Spleen (tissue), 11 donors: ENCODE measurements around the gene SLC30A1. TPM values are rescaled to one million over a fixed set of nuclear protein-coding genes. Genes with fewer than 3 reads are reported as not detected.

Experiments used
- DNase-seq: peaks from one replicate; pipeline ENCODE4 v3.0.0-alpha.2; 2020
- H3K27ac ChIP-seq, 8 donors: fragments of 200-600 bp; sonication (generic) in 7 of 8; 1 replicate in 4 of 8; 2 replicates in 4 of 8; pipeline versions ENCODE4 v1.5.0 to v1.8.0; 2016 to 2021; ENCODE audit warnings: inconsistent platforms in 4 of 8, mild to moderate bottlenecking in 4 of 8, moderate library complexity in 1 of 8
- H3K27me3 ChIP-seq, 7 donors: fragments of 200-600 bp; sonication (generic) in 6 of 7; replicated peaks in 1 of 7; 1 replicate in 4 of 7; 2 replicates in 3 of 7; pipeline versions ENCODE4 v1.5.0 to v1.8.0; 2016 to 2021; ENCODE audit warnings: inconsistent platforms in 3 of 7, mild to moderate bottlenecking in 1 of 7
- H3K36me3 ChIP-seq, 6 donors: fragments of 200-600 bp; sonication (generic) in 5 of 6; 1 replicate in 4 of 6; 2 replicates in 2 of 6; pipeline versions ENCODE4 v1.5.0 to v1.8.0; 2016 to 2021; ENCODE audit warnings: inconsistent platforms in 2 of 6
- H3K4me1 ChIP-seq, 6 donors: fragments of 200-600 bp; sonication (generic) in 5 of 6; 1 replicate in 3 of 6; 2 replicates in 3 of 6; pipeline versions ENCODE4 v1.5.0 to v1.8.0; 2016 to 2021; ENCODE audit warnings: inconsistent platforms in 3 of 6
- H3K4me3 ChIP-seq, 8 donors: fragments of 200-600 bp; sonication (generic) in 7 of 8; 1 replicate in 4 of 8; 2 replicates in 4 of 8; pipeline versions ENCODE4 v1.5.0 to v1.8.0; 2016 to 2021; ENCODE audit warnings: inconsistent platforms in 4 of 8, mild to moderate bottlenecking in 4 of 8, moderate library complexity in 2 of 8
- H3K9me3 ChIP-seq, 8 donors: fragments of 200-600 bp; sonication (generic) in 7 of 8; 1 replicate in 4 of 8; 2 replicates in 4 of 8; pipeline versions ENCODE4 v1.5.0 to v1.8.0; 2016 to 2021; ENCODE audit warnings: inconsistent platforms in 4 of 8
- POLR2A ChIP-seq, 3 donors: fragments of 450-650 bp; IDR thresholded peaks; one replicate each; pipeline ENCODE4 v1.5.1; 2017; ENCODE audit warnings: antibody characterized with exemption in 3 of 3, mild to moderate bottlenecking in 1 of 3
- POLR2AphosphoS5 ChIP-seq, 3 donors: sonication (generic); formaldehyde crosslinking; IDR thresholded peaks; one replicate each; pipeline ENCODE4 v1.5.1; 2017; ENCODE audit warnings: antibody characterized with exemption in 3 of 3
- WGBS, 5 donors: extraction: QIAGEN DNeasy Blood & Tissue Kit in 3 of 5; methylation state at CpG; one replicate each; pipeline versions ENCODE4 v1.1.5 to v1.1.7; 2013 to 2018; 5-methylcytosine and 5-hydroxymethylcytosine counted together
- intact Hi-C: fragments of 100-400 bp; cut with DNase I; formaldehyde crosslinking; loops from one replicate; pipeline ENCODE4 v1.15.0; 2023; ENCODE audit warnings: low total_unique reads
- polyA plus RNA-seq, 3 donors: library from polyadenylated mRNA; stranded (reverse); fragments of 200-250 nt; gene quantifications; one replicate each; pipeline ENCODE4 v1.2.1, GENCODE V29; 2013
- total RNA-seq, 7 donors: library from RNA; depleted of rRNA in 3 of 7; stranded (reverse); fragments of >200 nt in 3 of 7; fragmentation: NEBNext Ultra II Directional in 4 of 7; extraction: Animal tissue kit (Norgen Biotek cat#: 25700) in 4 of 7; gene quantifications; one replicate each; pipeline versions ENCODE4 v1.1.0 to v1.2.1, GENCODE V29; 2016 to 2021
- TF ChIP-seq, protein P1 (sequence below), 11 experiments: fragments of 200-600 bp in 7 of 11; fragments of 450-650 bp in 4 of 11; sonication (generic) in 4 of 11; IDR thresholded peaks in 8 of 11; conservative IDR thresholded peaks in 3 of 11; 1 replicate in 7 of 11; 2 replicates in 4 of 11; pipeline versions ENCODE4 v1.4.0 to v1.8.0; 2016 to 2021; ENCODE audit warnings: antibody characterized with exemption in 11 of 11, inconsistent platforms in 4 of 11, mild to moderate bottlenecking in 1 of 11
- donor health status: healthy with polysubstance abuse.
- donor health status: DM: no; HTN: no; CAD: no; lungs with moderate emphysema.
- donor health status: DM: no; HTN: no; CAD: no.
- donor health status: Bipolar disorder and iron deficiency.
- donor health status: healthy.
- donor health status: DM: no; HTN: no; CAD: no.
- donor health status: DM: yes; HTN: yes; CAD: no.

The SLC30A1 gene
- total and polyA plus RNA-seq, 10 donors = 3.0 to 38.5 (median 30.8) TPM

DNA sequence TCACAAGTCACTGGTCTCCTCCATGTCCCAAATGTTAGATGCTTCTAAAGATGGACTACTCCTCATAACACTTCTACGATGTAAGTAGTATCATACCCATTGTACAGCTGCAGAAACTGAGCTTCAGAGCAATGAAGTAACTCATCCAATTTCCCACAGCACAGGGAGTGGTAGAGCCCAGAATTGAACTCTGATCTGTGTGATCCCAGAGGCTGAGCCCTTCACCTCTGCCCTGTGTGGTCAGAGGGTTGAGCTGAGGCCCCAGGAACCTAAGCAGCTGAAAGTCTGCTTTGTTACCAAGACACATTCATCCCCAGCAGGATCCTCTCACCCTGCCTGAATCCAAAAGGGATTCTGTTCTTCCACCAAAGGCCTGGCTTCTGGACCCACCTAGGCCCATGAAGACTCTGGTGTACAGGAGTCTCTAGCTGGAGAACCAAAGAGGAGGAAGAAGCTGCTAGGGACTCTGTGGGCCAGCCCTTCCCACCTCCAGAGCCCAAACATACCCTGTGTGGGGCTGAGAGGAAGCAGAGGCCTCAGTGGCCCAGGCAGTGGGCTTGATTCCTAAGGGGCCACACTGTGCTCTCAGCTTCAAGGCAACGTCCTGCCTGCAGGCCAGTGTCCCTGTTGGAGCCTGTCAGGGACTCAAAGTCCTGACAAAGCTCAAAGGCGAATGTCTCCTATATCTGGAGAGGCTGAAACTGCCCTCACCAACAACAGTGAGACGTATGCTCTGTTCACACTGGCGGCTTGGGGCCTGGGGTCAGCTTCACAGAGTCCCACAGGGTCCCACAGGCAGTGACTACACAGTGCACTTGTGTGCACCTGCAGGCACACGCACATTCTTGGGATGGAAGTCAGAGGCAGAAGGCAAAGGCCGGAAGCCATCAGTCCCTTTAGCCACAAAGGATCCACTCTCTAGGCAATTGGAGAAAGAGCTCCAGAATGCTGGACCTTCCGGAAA, 40.4 kb upstream of the SLC30A1 start:
- TF ChIP-seq, protein P1, sequence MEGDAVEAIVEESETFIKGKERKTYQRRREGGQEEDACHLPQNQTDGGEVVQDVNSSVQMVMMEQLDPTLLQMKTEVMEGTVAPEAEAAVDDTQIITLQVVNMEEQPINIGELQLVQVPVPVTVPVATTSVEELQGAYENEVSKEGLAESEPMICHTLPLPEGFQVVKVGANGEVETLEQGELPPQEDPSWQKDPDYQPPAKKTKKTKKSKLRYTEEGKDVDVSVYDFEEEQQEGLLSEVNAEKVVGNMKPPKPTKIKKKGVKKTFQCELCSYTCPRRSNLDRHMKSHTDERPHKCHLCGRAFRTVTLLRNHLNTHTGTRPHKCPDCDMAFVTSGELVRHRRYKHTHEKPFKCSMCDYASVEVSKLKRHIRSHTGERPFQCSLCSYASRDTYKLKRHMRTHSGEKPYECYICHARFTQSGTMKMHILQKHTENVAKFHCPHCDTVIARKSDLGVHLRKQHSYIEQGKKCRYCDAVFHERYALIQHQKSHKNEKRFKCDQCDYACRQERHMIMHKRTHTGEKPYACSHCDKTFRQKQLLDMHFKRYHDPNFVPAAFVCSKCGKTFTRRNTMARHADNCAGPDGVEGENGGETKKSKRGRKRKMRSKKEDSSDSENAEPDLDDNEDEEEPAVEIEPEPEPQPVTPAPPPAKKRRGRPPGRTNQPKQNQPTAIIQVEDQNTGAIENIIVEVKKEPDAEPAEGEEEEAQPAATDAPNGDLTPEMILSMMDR (IDR thresholded peaks at IDR 0.05 in 8 of 11, conservative IDR thresholded peaks at IDR 0.05 in 3 of 11) = no peak
- no peak for TF ChIP-seq POLR2A (IDR thresholded peaks at IDR 0.05)
- TF ChIP-seq POLR2AphosphoS5 (IDR thresholded peaks at IDR 0.05) = no peak
- Histone ChIP-seq H3K27me3 (no peaks in the 10 kb centered on the region), H3K9me3 (no peaks in the 10 kb centered on the region), H3K4me3 (no peak overlapping the region), H3K36me3 (no peaks in the 10 kb centered on the region), H3K27ac (no peak overlapping the region), H3K4me1 (peaks cover 0 to 14% (median 5%) of the 10 kb centered on the region in 6 donors)
- DNase-seq = no peak
- intact Hi-C loops = no loop called here
- WGBS, 5 donors = 78 to 94% (median 81%) methylated on average over 4 to 8 of the region's 8 CpGs

DNA sequence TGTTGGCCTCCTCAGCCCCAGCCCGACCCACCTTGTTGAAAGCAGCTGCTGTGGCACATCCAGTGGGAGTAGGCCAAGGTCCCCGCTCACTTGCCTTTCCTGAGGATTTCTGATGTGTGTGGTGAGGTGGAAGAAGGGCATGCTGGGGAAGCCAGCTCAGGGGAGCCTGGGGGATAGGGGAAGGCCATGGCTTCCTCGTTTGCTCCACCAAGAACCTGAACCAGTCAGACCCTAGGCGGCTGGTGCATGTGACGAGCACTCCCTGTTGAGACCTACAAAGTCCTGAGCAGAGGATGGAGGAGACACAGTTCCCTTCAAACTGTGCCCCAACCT, 38.0 kb upstream of the SLC30A1 start:
- no peak overlapping the region for H3K4me3 ChIP-seq
- H3K9me3 ChIP-seq = no peaks in the 10 kb centered on the region
- H3K36me3 ChIP-seq = no peaks in the 10 kb centered on the region
- peak overlapping the region in 7 of 8 donors; percentile 15 to 70 (median 55) for H3K27ac ChIP-seq
- peaks cover 0 to 33% (median 16%) of the 10 kb centered on the region in 6 donors for H3K4me1 ChIP-seq
- H3K27me3 ChIP-seq = no peaks in the 10 kb centered on the region
- DNase-seq = no peak
- TF ChIP-seq POLR2A (IDR thresholded peaks at IDR 0.05) (no peak), POLR2AphosphoS5 (IDR thresholded peaks at IDR 0.05) (no peak)
- TF ChIP-seq, protein P1 (IDR thresholded peaks at IDR 0.05 in 8 of 11, conservative IDR thresholded peaks at IDR 0.05 in 3 of 11) = no peak
- 80 to 90% (median 87%) methylated on average over 5 of the region's 5 CpGs for WGBS, 5 donors
- intact Hi-C loops = no loop called here

DNA sequence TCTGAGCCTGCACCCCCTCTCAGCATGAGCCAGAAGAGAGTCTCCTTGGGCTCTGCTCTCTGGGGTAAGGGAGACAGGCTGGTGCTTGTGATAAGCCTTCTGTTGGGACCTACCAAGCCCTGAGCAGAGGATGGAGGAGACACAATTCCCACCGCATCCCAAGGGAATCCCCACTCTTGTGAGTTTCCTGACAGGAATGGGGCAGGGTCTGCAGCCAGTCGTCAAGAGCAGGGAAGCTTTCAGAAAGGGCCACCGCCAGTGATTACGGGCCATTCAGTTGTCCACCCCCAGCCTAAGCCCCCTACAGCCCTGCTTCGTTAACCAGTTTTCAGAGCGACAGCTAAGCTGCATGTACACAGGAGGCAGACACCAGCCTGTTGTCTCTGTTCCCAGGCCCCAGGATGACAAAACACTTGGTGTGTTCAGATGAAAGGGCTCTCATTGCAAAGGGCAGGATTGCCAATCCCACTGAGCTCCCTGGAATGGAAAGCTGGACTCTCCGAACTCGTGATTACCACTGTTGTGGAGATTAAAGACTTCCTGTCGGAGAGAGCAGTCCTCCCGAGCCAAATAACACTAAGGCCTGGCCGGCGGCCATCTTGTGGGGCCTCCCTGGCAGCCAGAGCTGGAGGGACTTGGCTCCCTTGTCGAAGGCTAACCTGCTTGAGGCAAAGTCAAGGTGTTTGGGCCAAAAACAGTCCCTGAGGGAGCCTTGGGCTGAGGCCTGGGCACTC, 37.4 kb upstream of the SLC30A1 start:
- no peaks in the 10 kb centered on the region for H3K27me3 ChIP-seq
- WGBS, 5 donors = 80 to 87% (median 82%) methylated on average over 11 to 13 of the region's 13 CpGs
- peak overlapping the region in 7 of 8 donors; percentile 28 to 70 (median 55) for H3K27ac ChIP-seq
- H3K36me3 ChIP-seq = no peaks in the 10 kb centered on the region
- no peak for TF ChIP-seq POLR2A (IDR thresholded peaks at IDR 0.05)
- TF ChIP-seq, protein P1 (IDR thresholded peaks at IDR 0.05 in 8 of 11, conservative IDR thresholded peaks at IDR 0.05 in 3 of 11) = no peak
- TF ChIP-seq POLR2AphosphoS5 (IDR thresholded peaks at IDR 0.05) = peak in 2 of 3 donors; percentile 14 to 31
- no peaks in the 10 kb centered on the region for H3K9me3 ChIP-seq
- no peak overlapping the region for H3K4me3 ChIP-seq
- intact Hi-C loops = no loop called here
- peaks cover 0 to 39% (median 21%) of the 10 kb centered on the region in 6 donors for H3K4me1 ChIP-seq
- DNase-seq = no peak

DNA sequence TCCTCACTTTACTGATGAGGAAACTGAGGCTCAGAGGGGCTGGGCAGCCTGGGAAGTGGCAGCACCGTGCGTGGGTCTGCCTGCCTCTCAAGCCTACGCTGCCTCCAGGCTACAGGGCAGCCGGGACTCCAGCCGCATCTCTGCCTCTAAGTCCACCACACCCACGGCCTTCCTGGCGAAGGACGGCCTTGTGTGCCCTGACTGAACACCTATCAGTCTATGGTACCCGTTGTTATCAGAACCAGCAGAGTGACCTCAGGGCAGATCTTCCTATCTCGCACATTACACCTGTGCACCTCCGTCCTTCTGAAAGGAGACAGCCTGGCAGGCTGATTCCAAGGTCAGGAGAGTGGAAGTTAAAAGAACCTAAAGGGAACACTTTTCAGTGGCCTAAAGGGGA, 35.7 kb upstream of the SLC30A1 start:
- intact Hi-C loops = no loop called here
- Histone ChIP-seq H3K27me3 (no peaks in the 10 kb centered on the region), H3K4me1 (peaks cover 0 to 56% (median 29%) of the 10 kb centered on the region in 6 donors), H3K4me3 (no peak overlapping the region), H3K9me3 (no peaks in the 10 kb centered on the region), H3K36me3 (no peaks in the 10 kb centered on the region), H3K27ac (peak overlapping the region in 6 of 8 donors; percentile 31 to 94 (median 46))
- 57 to 82% (median 78%) methylated on average over 11 of the region's 11 CpGs for WGBS, 5 donors
- DNase-seq = no peak
- TF ChIP-seq, protein P1 (IDR thresholded peaks at IDR 0.05 in 8 of 11, conservative IDR thresholded peaks at IDR 0.05 in 3 of 11) = no peak
- TF ChIP-seq POLR2AphosphoS5 (IDR thresholded peaks at IDR 0.05) = peak in 2 of 3 donors; percentile 27 to 45
